SK-N-SH treated with all-trans-retinoic acid at 6 μM for 48 hours (cell line): ENCODE measurements around the gene SPINK5.
"Not testable (repeated sequence)": the region's sequence is repeated elsewhere in the genome, so short reads cannot be mapped to it uniquely, and the experiment has no call there.

Source experiments
- ATAC-seq: fragments of 200-7000 bp; cut with Tn5 transposase; 3 replicates; pipeline ENCODE4 v1.9.1; 2020; ENCODE audit warnings: mild to moderate bottlenecking, moderate library complexity
- ARNTL ChIP-seq: fragments of 450-650 bp; formaldehyde crosslinking; IDR thresholded peaks from 2 replicates; pipeline ENCODE4 v1.5.0; 2020; ENCODE audit warnings: low read depth, mild to moderate bottlenecking, moderate library complexity, borderline replicate concordance
- BACH2 ChIP-seq: fragments of 250-450 bp; sonication (Bioruptor Pico); IDR thresholded peaks from 2 replicates; pipeline ENCODE4 v1.9.0; 2021; ENCODE audit warnings: mild to moderate bottlenecking, borderline replicate concordance
- CSDC2 ChIP-seq: fragments of 250-450 bp; sonication (Bioruptor Pico); IDR thresholded peaks from 2 replicates; pipeline ENCODE4 v1.5.0; 2020; ENCODE audit warnings: mild to moderate bottlenecking, moderate library complexity
- CSRNP3 ChIP-seq: fragments of 250-450 bp; sonication (Bioruptor Pico); IDR thresholded peaks from 2 replicates; pipeline ENCODE4 v1.5.1; 2021; ENCODE audit warnings: mild to moderate bottlenecking, moderate library complexity
- GLIS3 ChIP-seq: fragments of 250-450 bp; sonication (Bioruptor Pico); IDR thresholded peaks from 2 replicates; pipeline ENCODE4 v1.5.0; 2020; ENCODE audit warnings: mild to moderate bottlenecking, moderate library complexity
- OSR1 ChIP-seq: fragments of 250-450 bp; sonication (Bioruptor Pico); IDR thresholded peaks from 2 replicates; pipeline ENCODE4 v1.8.0; 2022; ENCODE audit warnings: moderate library complexity, mild to moderate bottlenecking, inconsistent platforms
- PATZ1 ChIP-seq: fragments of 250-450 bp; sonication (Bioruptor Pico); IDR thresholded peaks from 2 replicates; pipeline ENCODE4 v1.8.0; 2020; ENCODE audit warnings: mild to moderate bottlenecking, moderate library complexity, borderline replicate concordance
- POU6F1 ChIP-seq: fragments of 250-450 bp; sonication (Bioruptor Pico); IDR thresholded peaks from 2 replicates; pipeline ENCODE4 v1.8.0; 2021; ENCODE audit warnings: low read depth, mild to moderate bottlenecking, moderate library complexity, borderline replicate concordance
- PPARA ChIP-seq: fragments of 250-450 bp; sonication (Bioruptor Pico); IDR thresholded peaks from 2 replicates; pipeline ENCODE4 v1.5.0; 2020; ENCODE audit warnings: mild to moderate bottlenecking, borderline replicate concordance
- RARB ChIP-seq: fragments of 250-450 bp; sonication (Bioruptor Pico); IDR thresholded peaks from 2 replicates; pipeline ENCODE4 v1.8.0; 2021; ENCODE audit warnings: mild to moderate bottlenecking, moderate library complexity
- SNAI2 ChIP-seq: fragments of 250-450 bp; sonication (Bioruptor Pico); IDR thresholded peaks from 2 replicates; pipeline ENCODE4 v1.5.0; 2020; ENCODE audit warnings: mild to moderate bottlenecking, moderate library complexity
- TOX ChIP-seq: fragments of 250-450 bp; sonication (Bioruptor Pico); IDR thresholded peaks from 2 replicates; pipeline ENCODE4 v1.8.0; 2021; ENCODE audit warnings: mild to moderate bottlenecking, moderate library complexity, borderline replicate concordance
- TSHZ2 ChIP-seq: fragments of 250-450 bp; sonication (Bioruptor Pico); IDR thresholded peaks from 2 replicates; pipeline ENCODE4 v1.5.0; 2020; ENCODE audit warnings: mild to moderate bottlenecking, moderate library complexity
- ZNF565 ChIP-seq: fragments of 450-650 bp; formaldehyde crosslinking; conservative IDR thresholded peaks from 2 replicates; pipeline ENCODE4 v1.5.0; 2020; ENCODE audit warnings: low read depth, mild to moderate bottlenecking, moderate library complexity
- ZNF70 ChIP-seq: fragments of 450-650 bp; formaldehyde crosslinking; IDR thresholded peaks from 2 replicates; pipeline ENCODE4 v1.5.0; 2020; ENCODE audit warnings: mild to moderate bottlenecking, moderate library complexity
- ZNF8 ChIP-seq: fragments of 450-650 bp; formaldehyde crosslinking; IDR thresholded peaks from 2 replicates; pipeline ENCODE4 v1.5.0; 2020; ENCODE audit warnings: mild to moderate bottlenecking, moderate library complexity

The SPINK5 gene

GRCh38 chr5:148043705-148044104 lies 20.1 kb upstream of the SPINK5 start:
- no peak for ATAC-seq
- TF ChIP-seq POU6F1 (CRISPR knock-in tag) (no peak), OSR1 (CRISPR knock-in tag) (no peak), ZNF70 (CRISPR knock-in tag) (no peak), ZNF565 (CRISPR knock-in tag) (no peak), RARB (CRISPR knock-in tag) (no peak)

GRCh38 chr5:148055160-148055559 lies 8.6 kb upstream of the SPINK5 start:
- not testable (repeated sequence) for ATAC-seq

- TF ChIP-seq TSHZ2 (CRISPR knock-in tag): no peak
- no peak for TF ChIP-seq SNAI2 (CRISPR knock-in tag)
- no peak for TF ChIP-seq RARB (CRISPR knock-in tag)
- no peak for TF ChIP-seq BACH2 (CRISPR knock-in tag)
- TF ChIP-seq ZNF8: no peak
- no peak for TF ChIP-seq GLIS3 (CRISPR knock-in tag)
- TF ChIP-seq ZNF70 (CRISPR knock-in tag): no peak
- no peak for TF ChIP-seq TOX (CRISPR knock-in tag)
- TF ChIP-seq PPARA (CRISPR knock-in tag): no peak
- no peak for TF ChIP-seq ZNF565 (CRISPR knock-in tag)
- no peak for TF ChIP-seq OSR1 (CRISPR knock-in tag)
These were observed 3.5 kb upstream of the SPINK5 start for GRCh38 chr5:148060309-148060708.

GRCh38 chr5:148060881-148061280 lies 2.9 kb upstream of the SPINK5 start:
- no peak for ATAC-seq
- TF ChIP-seq ZNF565 (CRISPR knock-in tag) (no peak), TSHZ2 (CRISPR knock-in tag) (no peak)

More at GRCh38 chr5:148060309-148060708, 3.5 kb upstream of the SPINK5 start:
- ATAC-seq: no peak

GRCh38 chr5:148070621-148071020 lies 6.8 kb downstream of the SPINK5 start:
- ATAC-seq: no peak
- no peak for TF ChIP-seq CSDC2 (CRISPR knock-in tag)
- TF ChIP-seq ZNF8: no peak
- no peak for TF ChIP-seq ARNTL (CRISPR knock-in tag)
- TF ChIP-seq TSHZ2 (CRISPR knock-in tag): no peak
- TF ChIP-seq CSRNP3: no peak
- no peak for TF ChIP-seq SNAI2 (CRISPR knock-in tag)
- no peak for TF ChIP-seq POU6F1 (CRISPR knock-in tag)
- no peak for TF ChIP-seq PATZ1 (CRISPR knock-in tag)
- TF ChIP-seq RARB (CRISPR knock-in tag): no peak
- no peak for TF ChIP-seq BACH2 (CRISPR knock-in tag)
